Measurements from ENCODE around the gene GLTPD2.

DNA sequence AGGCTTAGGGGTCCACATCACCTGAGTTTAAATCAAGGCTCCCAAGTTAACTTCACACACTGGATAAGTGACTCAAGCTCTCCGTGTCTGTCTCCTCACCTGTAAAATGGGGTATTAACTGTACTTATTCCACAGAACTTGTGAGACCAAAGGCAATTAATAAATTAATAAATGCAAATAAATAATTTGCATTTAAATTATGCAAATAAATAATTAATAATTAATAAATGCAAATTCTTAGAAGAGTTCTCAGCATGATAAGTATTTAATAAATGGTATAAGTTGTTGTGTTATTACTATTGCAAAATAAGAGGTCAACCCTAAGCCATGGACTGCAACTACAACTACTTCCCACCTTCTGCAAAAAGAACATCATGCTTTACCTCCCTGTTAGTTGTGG lies 35.4 kb upstream of the GLTPD2 start:
- TF ChIP-seq, protein P1, sequence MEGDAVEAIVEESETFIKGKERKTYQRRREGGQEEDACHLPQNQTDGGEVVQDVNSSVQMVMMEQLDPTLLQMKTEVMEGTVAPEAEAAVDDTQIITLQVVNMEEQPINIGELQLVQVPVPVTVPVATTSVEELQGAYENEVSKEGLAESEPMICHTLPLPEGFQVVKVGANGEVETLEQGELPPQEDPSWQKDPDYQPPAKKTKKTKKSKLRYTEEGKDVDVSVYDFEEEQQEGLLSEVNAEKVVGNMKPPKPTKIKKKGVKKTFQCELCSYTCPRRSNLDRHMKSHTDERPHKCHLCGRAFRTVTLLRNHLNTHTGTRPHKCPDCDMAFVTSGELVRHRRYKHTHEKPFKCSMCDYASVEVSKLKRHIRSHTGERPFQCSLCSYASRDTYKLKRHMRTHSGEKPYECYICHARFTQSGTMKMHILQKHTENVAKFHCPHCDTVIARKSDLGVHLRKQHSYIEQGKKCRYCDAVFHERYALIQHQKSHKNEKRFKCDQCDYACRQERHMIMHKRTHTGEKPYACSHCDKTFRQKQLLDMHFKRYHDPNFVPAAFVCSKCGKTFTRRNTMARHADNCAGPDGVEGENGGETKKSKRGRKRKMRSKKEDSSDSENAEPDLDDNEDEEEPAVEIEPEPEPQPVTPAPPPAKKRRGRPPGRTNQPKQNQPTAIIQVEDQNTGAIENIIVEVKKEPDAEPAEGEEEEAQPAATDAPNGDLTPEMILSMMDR (conservative IDR thresholded peaks at IDR 0.05; ENCODE audit: low read length): no peak
- no peak for TF ChIP-seq EZH2phosphoT487 (IDR thresholded peaks at IDR 0.05; ENCODE audit: borderline replicate concordance, low read depth, low read length)

Data from OCI-LY7 (cell line).